ENCODE measurements around the gene DNAI4. TPM values are rescaled to one million over a fixed set of nuclear protein-coding genes. Genes with fewer than 3 reads are reported as not detected.
"Not testable (repeated sequence)": the region's sequence is repeated elsewhere in the genome, so short reads cannot be mapped to it uniquely, and the experiment has no call there.

Gene DNAI4
- total RNA-seq, 2 experiments from 2014 or later, result 0.80 to 3.7 TPM

DNA sequence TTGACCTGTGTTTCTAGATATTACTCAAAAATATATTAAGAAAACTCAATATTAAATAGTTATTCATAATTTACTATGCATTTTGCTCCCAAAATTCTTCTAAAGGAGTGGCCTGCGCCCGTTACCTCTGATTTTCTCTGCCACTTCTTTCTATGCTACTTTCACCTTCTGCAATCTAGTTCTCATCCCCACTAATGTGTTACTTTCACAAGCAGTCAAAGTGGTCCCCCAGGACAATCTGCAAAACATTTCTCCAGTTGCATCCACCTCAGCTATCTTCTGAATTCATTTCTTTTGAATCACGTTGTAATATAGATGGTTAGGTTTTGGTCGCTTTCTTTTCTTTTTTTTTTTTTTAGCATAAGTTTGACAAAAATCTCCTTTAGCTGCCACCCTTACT is 137.0 kb downstream of the DNAI4 start:
- ATAC-seq (no peak), DNase-seq (no peak)
- CTCF ChIA-PET, result interaction anchor here (1.4 kb wide), 1 partner anchor 361 kb away, joined by 4 read pairs; no protein-coding TSS in a partner anchor
- Mint-ChIP-seq H3K4me1 (peaks cover 10% of the 10 kb centered on the region), H3K9me3 (ENCODE audit: low read depth) (no peaks in the 10 kb centered on the region), H3K4me3 (no peak overlapping the region), H3K27ac (no peak overlapping the region), H3K36me3 (no peaks in the 10 kb centered on the region), H3K27me3 (peaks cover 3% of the 10 kb centered on the region)

DNA sequence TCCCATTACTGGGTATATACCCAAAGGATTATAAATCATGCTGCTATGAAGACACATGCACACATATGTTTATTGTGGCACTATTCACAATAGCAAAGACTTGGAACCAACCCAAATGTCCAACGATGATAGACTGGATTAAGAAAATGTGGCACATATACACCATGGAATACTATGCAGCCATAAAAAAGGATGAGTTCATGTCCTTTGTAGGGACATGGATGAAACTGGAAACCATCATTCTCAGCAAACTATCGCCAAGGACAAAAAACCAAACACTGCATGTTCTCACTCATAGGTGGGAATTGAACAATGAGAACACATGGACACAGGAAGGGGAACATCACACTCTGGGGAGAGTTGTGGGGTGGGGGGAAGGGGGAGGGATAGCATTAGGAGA is 138.9 kb downstream of the DNAI4 start:
- DNase-seq; H3K36me3 Mint-ChIP-seq; H3K9me3 Mint-ChIP-seq (ENCODE audit: low read depth); ATAC-seq; H3K27ac Mint-ChIP-seq; H3K4me3 Mint-ChIP-seq; H3K27me3 Mint-ChIP-seq; CTCF ChIA-PET; H3K4me1 Mint-ChIP-seq: not testable (repeated sequence)

DNA sequence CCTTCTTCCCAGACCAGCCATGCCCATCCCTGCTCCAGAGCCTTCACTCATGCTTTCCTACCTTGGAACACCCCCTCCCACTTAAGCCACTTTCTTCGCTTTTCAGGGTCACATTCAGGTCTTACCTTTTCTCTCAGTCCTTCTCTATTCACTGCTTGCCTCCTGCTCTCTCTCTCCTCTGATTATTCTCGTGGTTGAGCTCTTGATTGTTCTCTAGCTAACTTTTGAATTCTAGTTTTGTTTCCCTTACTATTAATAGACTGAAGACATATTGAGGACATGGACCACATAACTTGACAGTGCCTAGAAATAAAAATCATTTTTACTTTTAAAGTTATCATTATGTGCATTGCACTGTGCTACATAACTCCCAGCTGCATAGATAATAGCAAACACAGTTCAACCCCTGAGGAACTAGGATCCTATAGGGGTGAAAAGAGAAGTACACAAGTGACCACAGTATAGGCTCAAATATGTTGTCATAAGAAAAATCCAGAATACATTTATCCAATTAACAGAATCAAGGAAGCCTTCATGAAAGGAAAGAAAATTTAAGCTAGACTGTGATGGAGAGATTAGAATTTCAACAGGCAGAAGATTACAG is 145.1 kb downstream of the DNAI4 start:
- peaks cover 11% of the 10 kb centered on the region for H3K27me3 Mint-ChIP-seq
- DNase-seq, result no peak
- H3K4me1 Mint-ChIP-seq, result peaks cover 4% of the 10 kb centered on the region
- H3K9me3 Mint-ChIP-seq (ENCODE audit: low read depth), result no peaks in the 10 kb centered on the region
- no peak overlapping the region for H3K4me3 Mint-ChIP-seq
- ATAC-seq, result no peak
- CTCF ChIA-PET, result interaction anchor here (1.8 kb wide), 1 partner anchor 10 kb away, joined by 4 read pairs; no protein-coding TSS in a partner anchor
- H3K27ac Mint-ChIP-seq, result peak overlapping the region; percentile 1
- H3K36me3 Mint-ChIP-seq, result no peaks in the 10 kb centered on the region

DNA sequence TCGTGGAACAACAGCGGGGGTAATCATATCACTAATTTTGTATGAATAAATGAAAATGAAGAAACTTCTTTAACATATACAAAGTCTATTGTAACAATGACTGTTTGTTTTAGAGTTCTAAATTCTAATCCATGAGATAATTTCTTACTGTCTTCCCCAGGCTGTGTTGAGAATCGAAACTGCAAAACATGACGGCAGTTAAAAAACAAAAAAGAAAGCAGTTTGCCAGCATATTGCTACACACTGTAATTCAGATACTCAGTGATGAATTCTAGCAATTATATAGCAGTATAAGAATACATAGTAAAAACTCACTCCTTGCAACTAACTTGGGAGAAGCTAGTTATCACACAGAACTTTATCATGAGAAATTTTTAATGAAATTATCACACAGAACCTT is 145.7 kb downstream of the DNAI4 start:
- Mint-ChIP-seq H3K27me3 (peaks cover 11% of the 10 kb centered on the region), H3K27ac (no peak overlapping the region), H3K36me3 (no peaks in the 10 kb centered on the region), H3K9me3 (ENCODE audit: low read depth) (no peaks in the 10 kb centered on the region), H3K4me3 (peak overlapping the region; percentile 27), H3K4me1 (peaks cover 4% of the 10 kb centered on the region)
- CTCF ChIA-PET, result interaction anchor here (1.0 to 1.8 kb wide), 2 partner anchors 9 to 15 kb away, joined by 3 to 4 read pairs; no protein-coding TSS in a partner anchor
- no peak for ATAC-seq
- DNase-seq, result no peak

DNA sequence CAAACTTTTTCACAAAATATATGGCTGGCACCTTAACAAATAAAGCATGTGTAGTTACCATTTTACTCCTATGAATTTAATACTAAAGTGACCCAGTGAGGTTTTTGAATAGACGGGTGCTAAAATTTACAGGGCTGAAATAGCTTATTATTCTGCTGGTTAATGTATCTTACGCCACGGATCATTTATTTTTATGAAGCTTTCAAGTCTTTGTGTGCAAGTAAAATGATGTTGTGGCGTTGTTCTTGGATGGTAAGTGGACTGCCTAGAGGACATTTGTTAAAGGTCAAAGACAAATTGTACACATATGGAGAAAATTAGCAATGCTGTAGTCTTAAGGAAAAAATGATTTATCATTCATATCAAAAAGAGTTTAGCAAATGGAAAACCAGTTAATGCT is 146.4 kb downstream of the DNAI4 start:
- Mint-ChIP-seq H3K27ac (no peak overlapping the region), H3K9me3 (ENCODE audit: low read depth) (no peaks in the 10 kb centered on the region), H3K4me1 (peaks cover 4% of the 10 kb centered on the region), H3K36me3 (no peaks in the 10 kb centered on the region), H3K4me3 (no peak overlapping the region), H3K27me3 (peaks cover 11% of the 10 kb centered on the region)
- CTCF ChIA-PET, result interaction anchor here (1.0 kb wide), 1 partner anchor 14 kb away, joined by 3 read pairs; no protein-coding TSS in a partner anchor
- ATAC-seq, result no peak
- DNase-seq, result no peak

DNA sequence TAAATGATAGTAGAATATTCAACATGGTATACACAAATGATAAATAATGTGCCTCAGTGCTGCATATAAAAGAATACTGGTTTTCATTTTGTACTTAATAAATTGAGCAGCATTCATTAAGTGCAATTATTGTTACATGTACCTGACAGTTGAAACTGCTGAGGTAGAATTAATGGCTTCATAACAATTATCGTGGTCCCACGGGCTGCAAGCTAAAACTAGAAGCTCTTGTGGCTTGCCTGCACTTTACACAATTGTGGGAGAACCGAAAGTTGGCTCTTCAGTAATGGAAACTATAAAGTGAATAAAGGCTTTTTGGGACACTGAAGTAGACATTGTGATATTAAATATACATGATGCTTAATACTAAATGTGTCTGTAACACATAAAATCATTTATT is 146.8 kb downstream of the DNAI4 start:
- no peak for ATAC-seq
- no peak for DNase-seq
- CTCF ChIA-PET, result no interaction called here
- Mint-ChIP-seq H3K9me3 (ENCODE audit: low read depth) (no peaks in the 10 kb centered on the region), H3K36me3 (no peaks in the 10 kb centered on the region), H3K4me1 (peaks cover 4% of the 10 kb centered on the region), H3K27me3 (peaks cover 11% of the 10 kb centered on the region), H3K4me3 (no peak overlapping the region), H3K27ac (no peak overlapping the region)

DNA sequence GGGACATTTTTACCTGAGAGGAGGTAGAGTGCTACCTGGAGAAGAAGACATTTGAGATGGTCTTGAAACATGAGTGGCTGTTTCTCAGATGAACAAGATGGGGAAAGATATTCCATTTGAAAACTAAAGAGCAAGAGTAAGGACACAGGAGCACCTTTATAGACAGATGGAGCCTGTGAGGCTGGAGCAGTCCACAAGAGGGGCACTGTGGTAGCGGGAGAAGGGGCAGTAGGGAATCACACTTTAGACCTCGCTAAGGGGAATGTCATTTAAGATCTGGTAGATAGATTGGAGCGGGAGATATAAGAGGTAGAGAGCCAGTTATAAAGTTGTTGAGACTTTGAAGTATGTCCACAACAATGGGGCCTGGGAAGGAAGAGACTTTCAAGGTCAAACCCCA is 149.0 kb downstream of the DNAI4 start:
- no peak overlapping the region for H3K27ac Mint-ChIP-seq
- H3K4me3 Mint-ChIP-seq, result no peak overlapping the region
- peaks cover 6% of the 10 kb centered on the region for H3K4me1 Mint-ChIP-seq
- DNase-seq, result no peak
- no peak for ATAC-seq
- CTCF ChIA-PET, result interaction anchor here (1.2 kb wide), 1 partner anchor 10 kb away, joined by 4 read pairs; no protein-coding TSS in a partner anchor
- H3K9me3 Mint-ChIP-seq (ENCODE audit: low read depth), result no peaks in the 10 kb centered on the region
- no peaks in the 10 kb centered on the region for H3K36me3 Mint-ChIP-seq
- H3K27me3 Mint-ChIP-seq, result peaks cover 11% of the 10 kb centered on the region

DNA sequence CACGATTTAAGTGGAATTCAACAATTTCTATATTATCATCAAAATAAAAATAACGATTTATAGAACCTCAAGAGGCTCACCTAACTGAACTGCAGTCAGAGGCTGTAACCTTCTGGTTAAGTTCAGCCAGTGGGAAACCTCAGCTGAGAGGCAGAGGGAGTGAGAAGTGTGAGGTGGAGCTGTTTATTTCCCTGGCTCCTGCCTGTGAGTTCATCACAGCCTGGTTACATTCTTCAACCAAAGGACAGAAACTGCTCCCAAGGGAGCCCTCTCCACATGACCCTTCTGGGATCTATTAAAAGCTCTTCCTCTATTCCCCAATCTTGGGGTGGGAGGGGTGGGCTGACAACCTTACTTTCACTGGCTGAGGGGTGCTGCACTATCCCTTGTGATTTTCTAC is 150.2 kb downstream of the DNAI4 start:
- Mint-ChIP-seq H3K36me3 (no peaks in the 10 kb centered on the region), H3K27ac (no peak overlapping the region), H3K4me1 (peaks cover 16% of the 10 kb centered on the region), H3K4me3 (no peak overlapping the region), H3K27me3 (peaks cover 11% of the 10 kb centered on the region), H3K9me3 (ENCODE audit: low read depth) (no peaks in the 10 kb centered on the region)
- ATAC-seq, result no peak
- CTCF ChIA-PET, result interaction anchor here (1.2 to 1.3 kb wide), 2 partner anchors 9 to 370 kb away, joined by 3 to 4 read pairs; no protein-coding TSS in a partner anchor
- DNase-seq, result no peak

DNA sequence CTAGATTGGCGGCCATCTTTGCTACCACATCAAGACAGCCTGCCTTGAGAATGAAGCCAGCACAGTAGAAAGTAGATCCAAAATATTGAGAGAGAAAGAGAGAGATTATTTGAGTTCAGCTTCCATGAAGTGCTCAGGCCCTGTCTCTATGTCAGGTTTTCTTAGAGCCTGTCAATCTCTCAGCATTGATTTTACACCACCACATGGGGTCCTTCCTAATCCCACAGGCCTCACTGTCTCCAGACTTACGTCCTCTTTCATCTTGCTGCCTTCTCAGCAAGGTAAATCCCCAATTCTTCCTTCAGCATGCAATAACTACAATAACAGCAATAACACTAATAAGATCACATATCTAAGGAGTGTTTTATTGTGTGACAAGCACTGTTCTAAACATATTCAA is 151.4 kb downstream of the DNAI4 start:
- CTCF ChIA-PET, result no interaction called here
- Mint-ChIP-seq H3K4me3 (no peak overlapping the region), H3K36me3 (no peaks in the 10 kb centered on the region), H3K27ac (no peak overlapping the region), H3K27me3 (peaks cover 5% of the 10 kb centered on the region), H3K4me1 (peaks cover 23% of the 10 kb centered on the region), H3K9me3 (ENCODE audit: low read depth) (no peaks in the 10 kb centered on the region)
- no peak for DNase-seq
- ATAC-seq, result no peak

DNA sequence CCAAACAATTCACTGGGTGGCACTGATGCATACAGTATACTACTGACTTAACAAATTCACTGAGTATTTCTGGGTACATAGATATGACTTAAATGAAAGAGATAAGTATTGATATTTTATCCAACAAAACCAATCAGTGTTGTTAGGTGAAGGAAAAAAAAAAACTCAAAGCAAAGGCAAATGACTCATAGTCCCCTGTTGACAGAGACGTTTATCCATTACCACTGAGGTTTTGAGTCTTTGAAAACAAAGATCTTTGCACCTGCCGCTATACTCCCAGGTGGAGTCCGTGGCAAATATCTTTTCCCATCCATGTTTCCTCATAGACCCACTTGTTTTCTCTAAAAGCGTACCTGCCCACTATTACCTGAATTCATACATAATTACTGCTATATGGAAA is 154.0 kb downstream of the DNAI4 start:
- H3K27me3 Mint-ChIP-seq, result peaks cover 1% of the 10 kb centered on the region
- no peak overlapping the region for H3K4me3 Mint-ChIP-seq
- H3K4me1 Mint-ChIP-seq, result peaks cover 23% of the 10 kb centered on the region
- CTCF ChIA-PET, result no interaction called here
- ATAC-seq (no peak), DNase-seq (no peak)
- H3K27ac Mint-ChIP-seq, result no peak overlapping the region
- H3K9me3 Mint-ChIP-seq (ENCODE audit: low read depth), result no peaks in the 10 kb centered on the region
- H3K36me3 Mint-ChIP-seq, result no peaks in the 10 kb centered on the region

DNA sequence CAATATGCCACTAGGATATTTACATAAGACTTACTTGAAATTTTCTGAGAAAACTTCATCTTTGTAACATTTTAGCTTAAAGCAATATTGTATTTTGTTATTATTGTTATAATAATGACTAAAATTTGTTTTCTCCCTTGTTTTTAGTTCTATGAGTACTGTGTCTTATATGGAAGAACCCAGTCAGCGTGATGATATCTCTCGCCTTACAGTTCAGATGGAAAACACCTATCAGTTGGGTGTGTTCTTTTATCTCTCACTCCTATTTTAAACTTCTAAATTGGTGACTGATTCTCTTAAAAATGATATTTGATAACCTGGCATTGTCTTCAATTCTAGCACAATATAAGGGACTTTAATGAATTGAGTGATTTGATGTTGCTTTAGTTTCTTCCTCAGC is 154.4 kb downstream of the DNAI4 start:
- Mint-ChIP-seq H3K4me1 (peaks cover 23% of the 10 kb centered on the region), H3K27me3 (no peaks in the 10 kb centered on the region), H3K27ac (peak overlapping the region; percentile 77), H3K4me3 (peak overlapping the region; percentile 65), H3K9me3 (ENCODE audit: low read depth) (no peaks in the 10 kb centered on the region), H3K36me3 (no peaks in the 10 kb centered on the region)
- ATAC-seq, result no peak
- CTCF ChIA-PET, result interaction anchor here (1.0 kb wide), 3 partner anchors 9 to 12 kb away, joined by 3 to 5 read pairs (median 4); no protein-coding TSS in a partner anchor
- DNase-seq, result no peak

DNA sequence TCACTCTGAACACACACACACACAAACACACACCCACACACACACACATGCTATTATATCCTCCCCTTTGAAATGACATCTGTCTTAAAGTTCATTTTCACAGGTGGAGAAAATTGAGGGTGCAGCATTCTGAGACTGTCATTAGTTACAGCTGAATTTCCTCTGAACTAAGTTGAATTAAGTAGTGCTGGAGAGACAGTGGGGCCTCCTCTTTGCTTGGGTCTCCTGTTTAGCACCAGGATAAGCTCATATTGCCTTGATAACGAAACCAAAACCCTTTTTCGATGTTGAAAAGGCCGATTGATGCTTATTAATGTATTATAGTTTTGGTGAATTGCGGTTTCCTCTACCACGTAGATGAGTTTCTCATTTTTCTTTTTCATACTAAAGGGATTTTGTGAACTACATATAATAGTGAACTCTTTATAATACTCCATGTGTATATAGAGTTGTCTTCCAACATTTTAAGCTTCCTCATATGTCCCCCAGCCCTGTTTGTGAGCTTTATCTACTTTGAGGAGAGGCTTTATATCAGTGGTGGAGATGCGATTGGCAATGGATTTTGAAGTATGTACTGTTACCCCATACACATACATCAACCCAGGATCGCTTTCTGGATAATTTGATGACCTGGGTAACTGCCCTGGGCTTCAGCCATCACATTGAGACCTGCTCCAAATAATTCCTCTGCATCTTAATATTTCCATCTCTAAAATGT is 155.0 kb downstream of the DNAI4 start:
- DNase-seq, result peak; percentile 46
- H3K27ac Mint-ChIP-seq, result peak overlapping the region; percentile 77
- no peaks in the 10 kb centered on the region for H3K27me3 Mint-ChIP-seq
- H3K4me3 Mint-ChIP-seq, result peak overlapping the region; percentile 65
- peak; percentile 87 for ATAC-seq
- peaks cover 23% of the 10 kb centered on the region for H3K4me1 Mint-ChIP-seq
- CTCF ChIA-PET, result interaction anchor here (0.9 to 1.0 kb wide), 4 partner anchors 9 to 226 kb away, joined by 3 to 5 read pairs (median 4); no protein-coding TSS in a partner anchor
- H3K9me3 Mint-ChIP-seq (ENCODE audit: low read depth), result no peaks in the 10 kb centered on the region
- H3K36me3 Mint-ChIP-seq, result no peaks in the 10 kb centered on the region

DNA sequence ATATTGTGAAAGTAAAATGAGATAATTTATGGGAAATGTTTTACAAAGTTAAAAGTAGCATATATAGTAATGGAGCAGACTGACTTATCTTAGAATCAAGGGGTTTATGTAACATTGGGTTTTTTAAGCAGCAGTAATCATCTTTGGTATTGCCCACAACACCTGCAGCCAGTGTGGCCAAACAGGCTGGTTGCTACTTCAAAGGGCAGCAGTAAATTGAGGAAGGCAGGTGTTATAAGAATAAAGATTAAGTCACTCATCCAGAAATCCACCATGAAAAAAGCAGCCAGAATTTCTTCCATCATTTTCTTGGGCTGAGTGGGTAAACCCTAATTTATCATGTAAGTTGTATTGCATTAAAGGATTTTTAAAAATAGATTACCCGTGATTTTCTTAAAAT is 155.7 kb downstream of the DNAI4 start:
- Mint-ChIP-seq H3K4me1 (peaks cover 23% of the 10 kb centered on the region), H3K9me3 (ENCODE audit: low read depth) (no peaks in the 10 kb centered on the region), H3K27me3 (no peaks in the 10 kb centered on the region), H3K36me3 (no peaks in the 10 kb centered on the region), H3K4me3 (peak overlapping the region; percentile 65), H3K27ac (peak overlapping the region; percentile 77)
- CTCF ChIA-PET, result interaction anchor here (0.9 kb wide), 1 partner anchor 227 kb away, joined by 3 read pairs; no protein-coding TSS in a partner anchor
- no peak for ATAC-seq
- DNase-seq, result no peak

DNA sequence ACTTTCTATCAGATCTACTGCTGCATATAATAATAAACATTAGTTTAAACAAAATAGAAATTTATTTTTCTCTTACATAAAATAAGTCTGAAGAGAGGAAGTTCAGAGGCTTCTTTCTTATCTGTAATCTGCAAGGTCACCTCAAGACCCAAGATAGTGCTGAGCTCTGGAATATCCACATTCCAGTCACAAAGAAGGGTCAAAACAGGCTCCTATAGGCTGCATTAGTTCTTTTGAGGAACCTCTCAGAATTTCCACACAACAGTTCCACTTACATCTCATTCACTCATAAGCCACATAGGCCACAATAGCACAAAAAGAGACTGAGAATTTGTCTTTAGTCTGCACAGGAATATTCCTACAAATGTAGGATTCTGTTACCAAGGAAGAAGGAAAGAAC is 157.0 kb downstream of the DNAI4 start:
- no peak for ATAC-seq
- no peaks in the 10 kb centered on the region for H3K36me3 Mint-ChIP-seq
- H3K9me3 Mint-ChIP-seq (ENCODE audit: low read depth), result no peaks in the 10 kb centered on the region
- H3K4me3 Mint-ChIP-seq, result no peak overlapping the region
- no peak for DNase-seq
- CTCF ChIA-PET, result no interaction called here
- H3K27me3 Mint-ChIP-seq, result no peaks in the 10 kb centered on the region
- H3K4me1 Mint-ChIP-seq, result peaks cover 23% of the 10 kb centered on the region
- no peak overlapping the region for H3K27ac Mint-ChIP-seq

Measured in activated CD8-positive, alpha-beta memory T cell treated with anti-CD3 and anti-CD28 coated beads, Interleukin-2, amount 10 ng/mL, durations not matched to agents 7 days and 5 days (primary cell).